Stimulated activated naive CD8-positive, alpha-beta T cell treated with anti-CD3 and anti-CD28 coated beads, Interleukin-15, amount 100 ng/mL, for 72 hours (primary cell): Measurements from ENCODE around the gene HNMT.
"Not testable (repeated sequence)": the region's sequence is repeated elsewhere in the genome, so short reads cannot be mapped to it uniquely, and the experiment has no call there.

Experiments used
- ATAC-seq: fragments of 150-1000 bp; cut with Tn5 transposase; 2 replicates; pipeline ENCODE4 v1.10.0; 2021; ENCODE audit warnings: mild to moderate bottlenecking, moderate library complexity
- DNase-seq, 2 donors: peaks; one replicate each; pipeline ENCODE4 v3.0.0; 2021 to 2022
- H3K27ac Mint-ChIP-seq, 2 donors: one replicate each; pipeline ENCODE4 v1.8.0; 2022; ENCODE audit warnings: mild to moderate bottlenecking in 2 of 2, mixed read lengths in 2 of 2, moderate library complexity in 2 of 2
- H3K27me3 Mint-ChIP-seq: one replicate; pipeline ENCODE4 v1.8.0; 2022; ENCODE audit warnings: mixed read lengths
- H3K4me1 Mint-ChIP-seq: one replicate; pipeline ENCODE4 v1.8.0; 2022; ENCODE audit warnings: mild to moderate bottlenecking, mixed read lengths
- H3K4me3 Mint-ChIP-seq, 2 donors: one replicate each; pipeline ENCODE4 v1.8.0; 2022; ENCODE audit warnings: mild to moderate bottlenecking in 2 of 2, mixed read lengths in 2 of 2, moderate library complexity in 1 of 2
- H3K9me3 Mint-ChIP-seq, 2 donors: one replicate each; pipeline ENCODE4 v1.8.0; 2022; ENCODE audit warnings: mixed read lengths in 2 of 2

The HNMT gene

GRCh38 chr2:137980459-137980858 is 16.2 kb downstream of the HNMT start:
- H3K4me1 Mint-ChIP-seq = no peaks in the 10 kb centered on the region
- peaks cover 9% of the 10 kb centered on the region for H3K27me3 Mint-ChIP-seq
- DNase-seq = no peak
- ATAC-seq = no peak
- H3K4me3 Mint-ChIP-seq = no peak overlapping the region
- no peak overlapping the region for H3K27ac Mint-ChIP-seq
- no peaks in the 10 kb centered on the region for H3K9me3 Mint-ChIP-seq

DNA sequence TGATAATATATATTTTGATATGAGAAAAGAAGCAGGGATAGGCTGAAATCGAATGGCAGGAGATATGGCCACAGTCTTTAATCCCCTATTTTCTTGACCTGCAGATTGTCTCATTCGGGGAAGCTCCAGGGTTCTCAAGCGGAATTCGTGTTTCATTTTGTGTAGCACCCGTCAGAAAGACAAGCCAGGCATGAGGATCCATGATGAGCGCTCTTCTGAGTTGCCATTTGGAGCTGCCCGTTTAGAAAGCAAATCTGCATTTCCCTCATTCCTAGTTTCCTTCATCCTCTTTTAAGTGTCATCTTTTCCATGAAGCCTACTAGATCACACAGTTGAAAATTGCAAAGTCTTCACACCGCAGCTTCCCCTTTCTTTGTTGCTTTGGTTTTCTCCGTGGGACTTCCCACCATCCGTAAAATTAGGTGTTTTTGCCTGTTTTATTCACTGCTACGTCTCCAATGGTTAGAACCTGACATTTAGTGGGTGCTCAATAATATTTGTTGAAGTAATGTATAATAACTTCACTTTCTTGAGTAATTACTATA is 16.9 kb downstream of the HNMT start:
- H3K4me3 Mint-ChIP-seq = no peak overlapping the region
- H3K27ac Mint-ChIP-seq = no peak overlapping the region
- peaks cover 9% of the 10 kb centered on the region for H3K27me3 Mint-ChIP-seq
- H3K4me1 Mint-ChIP-seq = no peaks in the 10 kb centered on the region
- no peaks in the 10 kb centered on the region for H3K9me3 Mint-ChIP-seq
- DNase-seq = no peak
- ATAC-seq = no peak

GRCh38 chr2:137983581-137983980 is 19.3 kb downstream of the HNMT start:
- Mint-ChIP-seq H3K4me3 (no peak overlapping the region), H3K9me3 (peaks cover 0 to 8% of the 10 kb centered on the region in 2 donors), H3K27ac (no peak overlapping the region), H3K4me1 (no peaks in the 10 kb centered on the region), H3K27me3 (no peaks in the 10 kb centered on the region)
- no peak for ATAC-seq
- DNase-seq = no peak

DNA sequence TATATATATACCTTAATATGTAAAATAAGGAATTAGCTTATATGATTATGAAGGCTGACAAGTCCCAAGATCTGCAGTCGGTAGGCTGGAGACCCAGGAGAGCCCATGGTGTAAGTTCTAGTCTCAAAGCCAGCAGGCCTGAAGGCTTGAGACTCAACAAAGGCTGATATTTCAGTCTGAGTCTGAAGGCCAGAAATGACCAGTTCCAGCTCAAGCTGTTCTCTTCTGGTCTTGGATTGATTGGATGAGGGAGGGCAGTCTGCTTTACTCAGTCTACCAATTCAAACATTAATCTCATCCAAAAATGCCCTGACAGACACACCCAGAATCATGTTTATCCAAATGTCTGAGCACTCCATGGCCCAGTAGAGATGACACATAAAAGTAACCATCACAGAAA is 22.0 kb downstream of the HNMT start:
- no peak for ATAC-seq
- H3K4me1 Mint-ChIP-seq = no peaks in the 10 kb centered on the region
- peaks cover 0 to 8% of the 10 kb centered on the region in 2 donors for H3K9me3 Mint-ChIP-seq
- H3K4me3 Mint-ChIP-seq = no peak overlapping the region
- no peak overlapping the region for H3K27ac Mint-ChIP-seq
- DNase-seq = no peak
- no peaks in the 10 kb centered on the region for H3K27me3 Mint-ChIP-seq

GRCh38 chr2:137987011-137987410 is 22.7 kb downstream of the HNMT start:
- ATAC-seq (no peak), DNase-seq (no peak)
- Mint-ChIP-seq H3K4me3 (no peak overlapping the region), H3K4me1 (no peaks in the 10 kb centered on the region), H3K9me3 (peaks cover 0 to 8% of the 10 kb centered on the region in 2 donors), H3K27me3 (no peaks in the 10 kb centered on the region), H3K27ac (no peak overlapping the region)

GRCh38 chr2:137991078-137991477 is 26.8 kb downstream of the HNMT start:
- no peak overlapping the region for H3K27ac Mint-ChIP-seq
- DNase-seq (no peak), ATAC-seq (no peak)
- no peak overlapping the region for H3K4me3 Mint-ChIP-seq
- H3K4me1 Mint-ChIP-seq = no peaks in the 10 kb centered on the region
- peaks cover 5 to 20% of the 10 kb centered on the region in 2 donors for H3K9me3 Mint-ChIP-seq
- H3K27me3 Mint-ChIP-seq = no peaks in the 10 kb centered on the region

- Mint-ChIP-seq H3K27me3 (no peaks in the 10 kb centered on the region), H3K9me3 (peaks cover 5 to 20% of the 10 kb centered on the region in 2 donors), H3K4me1 (no peaks in the 10 kb centered on the region), H3K4me3 (no peak overlapping the region), H3K27ac (no peak overlapping the region)
- DNase-seq (no peak), ATAC-seq (no peak)
These were observed 27.9 kb downstream of the HNMT start for GRCh38 chr2:137992039-137992646.

GRCh38 chr2:137993715-137994476 is 29.6 kb downstream of the HNMT start:
- not testable (repeated sequence) for H3K4me3 Mint-ChIP-seq, H3K27ac Mint-ChIP-seq, ATAC-seq, DNase-seq, H3K27me3 Mint-ChIP-seq, H3K4me1 Mint-ChIP-seq
- H3K9me3 Mint-ChIP-seq = peaks cover 5 to 12% of the 10 kb centered on the region in 2 donors

DNA sequence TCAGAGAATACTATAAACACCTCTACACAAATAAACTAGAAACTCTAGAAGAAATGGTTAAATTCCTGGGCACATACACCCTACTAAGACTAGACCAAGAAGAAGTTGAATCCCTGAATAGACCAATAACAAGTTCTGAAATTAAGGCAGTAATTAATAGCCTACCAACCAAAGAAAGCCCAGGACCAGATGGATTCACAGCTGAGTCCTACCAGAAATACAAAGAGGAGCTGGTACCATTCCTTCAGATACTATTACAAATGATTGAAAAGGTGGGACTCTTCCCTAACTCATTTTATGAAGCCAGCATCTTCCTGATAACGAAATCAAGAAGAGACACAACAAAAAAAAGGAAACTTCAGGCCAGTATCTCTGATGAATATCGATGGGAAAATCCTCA is 31.1 kb downstream of the HNMT start:
- not testable (repeated sequence) for ATAC-seq, H3K27ac Mint-ChIP-seq, H3K4me1 Mint-ChIP-seq, DNase-seq, H3K27me3 Mint-ChIP-seq, H3K4me3 Mint-ChIP-seq
- peaks cover 5 to 12% of the 10 kb centered on the region in 2 donors for H3K9me3 Mint-ChIP-seq

- not testable (repeated sequence) for H3K4me3 Mint-ChIP-seq, DNase-seq, H3K27me3 Mint-ChIP-seq, ATAC-seq, H3K27ac Mint-ChIP-seq, H3K4me1 Mint-ChIP-seq
- peaks cover 5 to 12% of the 10 kb centered on the region in 2 donors for H3K9me3 Mint-ChIP-seq
These were observed 31.9 kb downstream of the HNMT start for GRCh38 chr2:137996158-137996557.

DNA sequence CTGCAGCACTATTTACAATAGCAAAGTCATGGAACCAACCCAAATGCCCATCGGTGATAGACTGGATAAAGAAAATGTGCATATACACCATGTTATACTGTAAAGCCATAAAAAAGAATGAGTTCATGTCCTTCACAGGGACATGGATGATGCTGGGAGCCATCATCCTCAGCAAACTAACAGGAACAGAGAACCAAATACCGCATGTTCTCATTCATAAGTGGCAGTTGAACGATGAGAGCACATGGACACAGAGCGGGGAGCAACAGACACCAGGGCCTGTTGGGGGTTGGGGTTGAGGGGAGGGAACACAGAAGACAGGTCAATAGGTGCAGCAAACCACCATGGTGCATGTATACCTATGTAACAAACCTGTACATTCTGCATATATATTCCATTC is 33.5 kb downstream of the HNMT start:
- ATAC-seq = no peak
- no peak for DNase-seq
- no peaks in the 10 kb centered on the region for H3K4me1 Mint-ChIP-seq
- H3K9me3 Mint-ChIP-seq = peaks cover 5 to 9% of the 10 kb centered on the region in 2 donors
- no peak overlapping the region for H3K4me3 Mint-ChIP-seq
- no peak overlapping the region for H3K27ac Mint-ChIP-seq
- no peaks in the 10 kb centered on the region for H3K27me3 Mint-ChIP-seq

GRCh38 chr2:137998503-137998902 is 34.2 kb downstream of the HNMT start:
- no peak for ATAC-seq
- no peak overlapping the region for H3K27ac Mint-ChIP-seq

GRCh38 chr2:137999273-137999672 is 35.0 kb downstream of the HNMT start:
- Mint-ChIP-seq H3K27ac (no peak overlapping the region), H3K4me3 (no peak overlapping the region), H3K4me1 (no peaks in the 10 kb centered on the region), H3K27me3 (no peaks in the 10 kb centered on the region), H3K9me3 (peaks cover 0 to 10% of the 10 kb centered on the region in 2 donors)
- ATAC-seq (no peak), DNase-seq (no peak)

More at GRCh38 chr2:137998503-137998902, 34.2 kb downstream of the HNMT start:
- Mint-ChIP-seq H3K4me3 (no peak overlapping the region), H3K4me1 (no peaks in the 10 kb centered on the region), H3K27me3 (no peaks in the 10 kb centered on the region), H3K9me3 (peaks cover 1 to 5% of the 10 kb centered on the region in 2 donors)
- DNase-seq = no peak

- ATAC-seq (no peak), DNase-seq (no peak)
- Mint-ChIP-seq H3K27me3 (no peaks in the 10 kb centered on the region), H3K4me3 (no peak overlapping the region), H3K27ac (no peak overlapping the region), H3K4me1 (no peaks in the 10 kb centered on the region), H3K9me3 (peaks cover 0 to 7% of the 10 kb centered on the region in 2 donors)
These were observed 35.7 kb downstream of the HNMT start for GRCh38 chr2:138000009-138000408.

GRCh38 chr2:138000796-138001195 is 36.5 kb downstream of the HNMT start:
- H3K27ac Mint-ChIP-seq = no peak overlapping the region
- H3K27me3 Mint-ChIP-seq = no peaks in the 10 kb centered on the region
- no peak overlapping the region for H3K4me3 Mint-ChIP-seq
- no peaks in the 10 kb centered on the region for H3K4me1 Mint-ChIP-seq
- no peak for ATAC-seq
- no peak for DNase-seq
- H3K9me3 Mint-ChIP-seq = peaks cover 0 to 5% of the 10 kb centered on the region in 2 donors

DNA sequence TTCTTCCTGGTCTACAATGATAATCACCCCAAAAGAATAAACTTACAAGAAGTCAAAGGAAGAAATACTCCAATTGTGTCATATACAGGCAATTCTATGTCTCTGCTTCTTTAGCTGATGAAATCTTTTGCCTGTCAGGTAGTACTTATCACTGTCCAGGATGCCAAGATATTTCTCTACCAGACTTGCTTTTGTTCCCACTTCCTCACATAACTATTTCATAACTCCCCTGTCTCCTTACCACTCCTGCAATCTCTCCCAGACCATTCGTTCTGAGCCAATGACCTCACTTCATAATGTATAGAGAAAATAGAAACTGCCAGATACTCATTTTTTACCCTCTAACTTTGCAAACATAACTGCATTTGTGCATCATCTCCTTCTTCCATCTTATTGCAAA is 39.1 kb downstream of the HNMT start:
- H3K4me3 Mint-ChIP-seq = no peak overlapping the region
- peaks cover 5 to 10% of the 10 kb centered on the region in 2 donors for H3K9me3 Mint-ChIP-seq
- H3K4me1 Mint-ChIP-seq = no peaks in the 10 kb centered on the region
- no peak overlapping the region for H3K27ac Mint-ChIP-seq
- peaks cover 8% of the 10 kb centered on the region for H3K27me3 Mint-ChIP-seq
- ATAC-seq = no peak
- no peak for DNase-seq
